Measurements from ENCODE around the gene C2CD4D. TPM values are rescaled to one million over a fixed set of nuclear protein-coding genes. Genes with fewer than 3 reads are reported as not detected.

C2CD4D gene
- total RNA-seq, 1 experiment from 2014 or later = 0.17 TPM

- Histone ChIP-seq H3K4me2 (ENCODE audit: low read length) (no peak overlapping the region), H3K4me3 (replicated peaks in 1 of 2; ENCODE audit: low read depth in 1 of 2, low read length in 2 of 2) (no peak overlapping the region), H3K36me3 (ENCODE audit: control insufficient read depth in 1 of 2, insufficient read depth in 2 of 2, low read length in 2 of 2) (no peaks in the 10 kb centered on the region), H3K9me3 (ENCODE audit: control insufficient read depth in 1 of 2, insufficient read depth in 1 of 2, low read depth in 1 of 2, low read length in 2 of 2) (no peaks in the 10 kb centered on the region), H3K27ac (ENCODE audit: low read depth, low read length) (no peak overlapping the region), H3K9ac (ENCODE audit: low read length) (no peak overlapping the region), H3K79me2 (ENCODE audit: insufficient read depth, low read length) (no peaks in the 10 kb centered on the region), H3K9me2 (ENCODE audit: insufficient read depth) (no peaks in the 10 kb centered on the region), H3K4me1 (ENCODE audit: control insufficient read depth in 1 of 2, insufficient read depth in 2 of 2, low read length in 2 of 2) (peaks cover 17 to 55% of the 10 kb centered on the region in 2 experiments), H3K27me3 (ENCODE audit: insufficient read depth, low read length) (no peaks in the 10 kb centered on the region), H4K20me1 (ENCODE audit: insufficient read depth) (no peaks in the 10 kb centered on the region), H2AFZ (ENCODE audit: low read depth, low read length, poor library complexity, severe bottlenecking) (no peak overlapping the region)
- CTCF ChIA-PET = no interaction called here
- intact Hi-C loops (cut with micrococcal nuclease) = no loop called here
- RAD21 ChIA-PET (ENCODE audit: low non-redundant PET in 1 of 2, low total read pairs in 2 of 2, uncharacterized antibody in 2 of 2, unreplicated experiment in 2 of 2) = no interaction called here
- no peak for ATAC-seq
- no peak for DNase-seq (ENCODE audit: low read depth, low spot score)
- peak; percentile 93 for TF ChIP-seq MAX (IDR thresholded peaks at IDR 0.05)
- TF ChIP-seq SP1 (IDR thresholded peaks at IDR 0.05; ENCODE audit: low read depth) = peak; percentile 29; the same call in 1 of the 2 replicates
- TF ChIP-seq ZNF274 (IDR thresholded peaks at IDR 0.05; ENCODE audit: low read depth, low read length) = no peak
- TF ChIP-seq JUND (IDR thresholded peaks at IDR 0.05) = no peak
- BruUV-seq (replicated peaks) = no TSS peak
- POLR2A ChIA-PET = no interaction called here
These were observed 7.2 kb downstream of the C2CD4D start for GRCh38 chr1:151832318-151832980.

DNA sequence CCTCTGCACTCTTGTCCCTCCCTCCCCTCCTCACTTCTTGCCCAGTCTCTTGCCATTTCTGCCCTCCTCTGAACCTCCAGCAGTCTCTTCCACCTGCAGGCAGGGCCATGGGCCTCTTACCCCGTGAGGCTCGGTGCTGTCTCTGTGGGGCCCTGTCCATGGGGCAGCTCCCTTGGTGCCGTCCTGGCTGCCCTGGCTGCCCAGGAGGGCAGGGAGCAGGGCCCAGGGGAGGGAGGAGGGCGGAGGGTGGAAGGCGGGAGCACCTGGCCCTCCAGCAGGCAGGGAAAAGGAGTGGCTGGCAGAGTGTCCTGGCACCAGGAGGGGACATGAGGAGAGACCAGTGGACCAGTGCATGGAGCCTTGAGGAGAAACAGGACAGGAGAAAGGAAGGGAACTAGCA is 8.0 kb downstream of the C2CD4D start, which contains the start of gene RORC:
Gene RORC (minus strand): TSS at position 198 of the 400 bp plus-strand sequence. CDS start 38 bp downstream, at position 160.
- Histone ChIP-seq H3K79me2 (ENCODE audit: insufficient read depth, low read length) (no peaks in the 10 kb centered on the region), H3K9me2 (ENCODE audit: insufficient read depth) (no peaks in the 10 kb centered on the region), H2AFZ (ENCODE audit: low read depth, low read length, poor library complexity, severe bottlenecking) (peak within 1 kb of the TSS; percentile 56), H3K9me3 (ENCODE audit: control insufficient read depth in 1 of 2, insufficient read depth in 1 of 2, low read depth in 1 of 2, low read length in 2 of 2) (no peaks in the 10 kb centered on the region), H3K27me3 (ENCODE audit: insufficient read depth, low read length) (no peaks in the 10 kb centered on the region), H3K4me2 (ENCODE audit: low read length) (peak within 1 kb of the TSS; percentile 67), H3K36me3 (ENCODE audit: control insufficient read depth in 1 of 2, insufficient read depth in 2 of 2, low read length in 2 of 2) (no peaks in the 10 kb centered on the region), H3K9ac (ENCODE audit: low read length) (0 out of 2 replicates have a peak within 1 kb of the TSS, but pooled peaks have one; percentile 29), H3K4me3 (replicated peaks in 1 of 2; ENCODE audit: low read depth in 1 of 2, low read length in 2 of 2) (peak within 1 kb of the TSS; percentile 17 to 29; a peak in 2 of 4 replicates), H3K27ac (ENCODE audit: low read depth, low read length) (peak within 1 kb of the TSS; percentile 36; the same call in 1 of the 2 replicates), H3K4me1 (ENCODE audit: control insufficient read depth in 1 of 2, insufficient read depth in 2 of 2, low read length in 2 of 2) (peaks cover 17 to 46% of the 10 kb centered on the region in 2 experiments), H4K20me1 (ENCODE audit: insufficient read depth) (no peaks in the 10 kb centered on the region)
- no peak for ATAC-seq
- POLR2A ChIA-PET = no interaction called here
- intact Hi-C loops (cut with micrococcal nuclease) = no loop called here
- no peak for DNase-seq (ENCODE audit: low read depth, low spot score)
- BruUV-seq (replicated peaks) = no TSS peak
- CTCF ChIA-PET = interaction anchor here (1.6 kb wide), 1 partner anchor 170 kb away, joined by 5 read pairs; no protein-coding TSS in a partner anchor
- RAD21 ChIA-PET (ENCODE audit: low non-redundant PET in 1 of 2, low total read pairs in 2 of 2, uncharacterized antibody in 2 of 2, unreplicated experiment in 2 of 2) = no interaction called here
- TF ChIP-seq POLR2A (IDR thresholded peaks at IDR 0.05; ENCODE audit: borderline replicate concordance, extremely low read depth, insufficient read depth, insufficient read length) (no peak), ELF1 (IDR thresholded peaks at IDR 0.05; ENCODE audit: borderline replicate concordance, low read depth) (no peak), TCF7L2 (IDR thresholded peaks at IDR 0.05; ENCODE audit: borderline replicate concordance, extremely low read depth, insufficient read depth, insufficient read length) (no peak), ZFX (IDR thresholded peaks at IDR 0.05) (no peak), REST (IDR thresholded peaks at IDR 0.05; ENCODE audit: low read depth) (no peak), CEBPB (IDR thresholded peaks at IDR 0.05; ENCODE audit: low read depth) (no peak), FOSL1 (IDR thresholded peaks at IDR 0.05; ENCODE audit: low read depth) (no peak), SIN3A (IDR thresholded peaks at IDR 0.05; ENCODE audit: low read depth) (no peak), SRF (IDR thresholded peaks at IDR 0.05; ENCODE audit: low read depth) (no peak), MAX (IDR thresholded peaks at IDR 0.05) (no peak), POLR2AphosphoS5 (IDR thresholded peaks at IDR 0.05; ENCODE audit: low read depth, low read length) (no peak), CBX3 (IDR thresholded peaks at IDR 0.05; ENCODE audit: low read depth) (no peak), RAD21 (IDR thresholded peaks at IDR 0.05; ENCODE audit: low read depth) (no peak)
